Measurements from ENCODE around the gene STRIP2. TPM values are rescaled to one million over a fixed set of nuclear protein-coding genes. Genes with fewer than 3 reads are reported as not detected.

STRIP2 gene
- polyA plus RNA-seq, 1 donor from 2014 or later = 7.4 TPM

- no peaks in the 10 kb centered on the region for H3K9me2 ChIP-seq (ENCODE audit: insufficient read depth, low read length)
- no peaks in the 10 kb centered on the region for H4K20me1 ChIP-seq (ENCODE audit: insufficient read depth)
- no peak overlapping the region for H3K4me2 ChIP-seq (ENCODE audit: low read length)
- H2AFZ ChIP-seq (ENCODE audit: low read depth, low read length) = no peak overlapping the region
- no peak overlapping the region for H3K4me3 ChIP-seq (ENCODE audit: low read length)
- H3K79me2 ChIP-seq (replicated peaks; ENCODE audit: insufficient read depth, low read length) = no peaks in the 10 kb centered on the region
- no peak overlapping the region for H3K27ac ChIP-seq (ENCODE audit: low read length)
- H3K9me3 ChIP-seq (ENCODE audit: low read length) = no peaks in the 10 kb centered on the region
- H3K27me3 ChIP-seq (ENCODE audit: insufficient read depth, low read depth, low read length) = no peaks in the 10 kb centered on the region
- H3K9ac ChIP-seq (ENCODE audit: low read length) = no peak overlapping the region
- TF ChIP-seq CTCF (IDR thresholded peaks at IDR 0.05; ENCODE audit: poor library complexity, severe bottlenecking) (no peak), POLR2AphosphoS5 (IDR thresholded peaks at IDR 0.05) (no peak), SMC3 (conservative IDR thresholded peaks at IDR 0.05; ENCODE audit: poor library complexity) (no peak), MXI1 (conservative IDR thresholded peaks at IDR 0.05; ENCODE audit: poor library complexity, severe bottlenecking) (no peak), TAF1 (IDR thresholded peaks at IDR 0.05; ENCODE audit: low read depth) (no peak)
- H3K36me3 ChIP-seq (ENCODE audit: insufficient read depth, low read length) = peaks cover 7% of the 10 kb centered on the region
- no peaks in the 10 kb centered on the region for H3F3A ChIP-seq (ENCODE audit: insufficient read depth, low read length, poor library complexity, severe bottlenecking)
Measured at GRCh38 chr7:129453510-129454248, 19.4 kb downstream of the STRIP2 start.

- H3K4me3 ChIP-seq (ENCODE audit: low read length) = no peak overlapping the region
- H3F3A ChIP-seq (ENCODE audit: insufficient read depth, low read length, poor library complexity, severe bottlenecking) = no peaks in the 10 kb centered on the region
- H3K27me3 ChIP-seq (ENCODE audit: insufficient read depth, low read depth, low read length) = no peaks in the 10 kb centered on the region
- no peak overlapping the region for H3K27ac ChIP-seq (ENCODE audit: low read length)
- TF ChIP-seq EZH2 (IDR thresholded peaks at IDR 0.05; ENCODE audit: borderline replicate concordance, insufficient read depth, low read length, poor library complexity, severe bottlenecking) (no peak), EP300 (conservative IDR thresholded peaks at IDR 0.05; ENCODE audit: poor library complexity, severe bottlenecking) (no peak), RAD21 (conservative IDR thresholded peaks at IDR 0.05) (no peak), SMC3 (conservative IDR thresholded peaks at IDR 0.05; ENCODE audit: poor library complexity) (no peak), REST (IDR thresholded peaks at IDR 0.05; ENCODE audit: borderline replicate concordance) (no peak), TAF1 (IDR thresholded peaks at IDR 0.05; ENCODE audit: low read depth) (no peak), CTCF (IDR thresholded peaks at IDR 0.05; ENCODE audit: poor library complexity, severe bottlenecking) (no peak), POLR2AphosphoS5 (IDR thresholded peaks at IDR 0.05) (no peak), MXI1 (conservative IDR thresholded peaks at IDR 0.05; ENCODE audit: poor library complexity, severe bottlenecking) (no peak)
- no peak overlapping the region for H3K9ac ChIP-seq (ENCODE audit: low read length)
- no peak overlapping the region for H3K4me2 ChIP-seq (ENCODE audit: low read length)
- no peaks in the 10 kb centered on the region for H3K9me2 ChIP-seq (ENCODE audit: insufficient read depth, low read length)
- no peak overlapping the region for H2AFZ ChIP-seq (ENCODE audit: low read depth, low read length)
- H3K9me3 ChIP-seq (ENCODE audit: low read length) = no peaks in the 10 kb centered on the region
- no peaks in the 10 kb centered on the region for H3K79me2 ChIP-seq (replicated peaks; ENCODE audit: insufficient read depth, low read length)
- no peaks in the 10 kb centered on the region for H4K20me1 ChIP-seq (ENCODE audit: insufficient read depth)
- peaks cover 7% of the 10 kb centered on the region for H3K36me3 ChIP-seq (ENCODE audit: insufficient read depth, low read length)
Measured at GRCh38 chr7:129454249-129454551, 20.0 kb downstream of the STRIP2 start.

Measured in neural cell (in vitro differentiated cells).